Retinal pigment epithelial cell (primary cell): ENCODE data around the gene CYTL1.

Source experiments
- DNase-seq: peaks from one replicate; pipeline ENCODE4 v3.0.0-alpha.2; 2010; ENCODE audit warnings: low read depth
- H3K4me3 ChIP-seq: 2 replicates; pipeline ENCODE4 v1.5.1; 2011; ENCODE audit warnings: mild to moderate bottlenecking, low read length, control low read depth, moderate library complexity
- CTCF ChIP-seq: conservative IDR thresholded peaks from 2 replicates; pipeline ENCODE4 v1.5.1; 2011; ENCODE audit warnings: low read depth, low read length, control low read depth, inconsistent platforms

Gene CYTL1

DNA sequence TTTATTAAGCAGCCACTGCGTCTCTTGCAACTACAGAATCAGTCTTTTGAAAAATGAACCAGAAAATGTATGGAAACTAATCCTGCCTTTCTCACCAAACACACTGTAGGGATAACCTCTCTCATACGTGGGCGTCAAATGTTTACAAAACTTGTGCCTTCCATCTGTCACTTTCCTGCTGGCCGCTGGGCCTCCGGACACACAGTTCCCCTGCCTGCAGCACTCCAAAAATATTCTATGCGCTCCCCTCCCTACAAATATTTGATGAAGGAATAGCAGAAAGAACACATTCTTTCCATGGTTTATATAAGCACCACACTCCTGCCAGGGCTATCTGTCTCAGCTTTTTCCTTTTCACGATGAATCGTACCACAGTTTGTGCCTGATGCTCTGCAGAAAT, 14.9 kb upstream of the CYTL1 start:
- no peak for TF ChIP-seq CTCF
- no peak for DNase-seq
- no peak overlapping the region for H3K4me3 ChIP-seq

GRCh38 chr4:5033281-5033841, 14.1 kb upstream of the CYTL1 start:
- H3K4me3 ChIP-seq, result no peak overlapping the region
- no peak for TF ChIP-seq CTCF
- DNase-seq, result no peak

DNA sequence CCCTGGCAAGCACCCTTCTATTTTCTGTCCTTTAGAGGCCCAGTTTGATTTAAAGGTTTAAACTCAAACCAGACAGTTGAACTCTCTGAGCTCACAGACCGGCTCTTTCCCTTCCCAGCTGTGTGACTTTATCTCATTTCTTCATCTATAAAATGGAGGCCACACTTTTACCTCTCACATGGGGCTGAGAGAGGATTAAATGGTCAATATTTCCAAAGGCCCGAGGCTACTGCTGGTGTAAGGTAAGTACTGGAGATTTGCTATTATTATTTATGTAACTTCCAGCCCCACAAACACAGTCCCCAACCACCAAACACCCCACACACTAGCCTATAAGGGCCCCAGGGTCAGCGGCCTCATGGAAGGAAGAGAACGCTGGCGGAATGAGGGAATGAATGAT, 13.6 kb upstream of the CYTL1 start:
- no peak overlapping the region for H3K4me3 ChIP-seq
- DNase-seq, result no peak
- TF ChIP-seq CTCF, result no peak

DNA sequence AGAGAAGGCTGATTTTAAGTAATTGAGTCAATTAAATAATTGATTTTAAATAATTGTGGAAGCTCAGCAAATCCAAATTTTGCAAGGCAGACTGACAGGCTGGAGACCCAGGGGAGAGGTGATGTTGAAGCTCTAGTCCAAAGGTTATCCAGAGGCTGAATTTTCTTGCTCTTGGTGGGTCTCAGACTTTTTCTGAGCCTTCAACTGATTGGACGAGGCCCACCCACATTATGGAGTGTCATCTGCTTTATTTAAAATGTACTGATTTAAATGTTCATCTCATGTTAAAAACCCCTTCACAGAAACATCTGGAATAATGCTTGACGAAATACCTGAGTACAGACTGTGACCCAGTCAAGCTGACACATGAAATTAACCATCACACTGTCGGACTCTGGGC, 11.7 kb upstream of the CYTL1 start:
- no peak for TF ChIP-seq CTCF
- no peak for DNase-seq
- no peak overlapping the region for H3K4me3 ChIP-seq

GRCh38 chr4:5030221-5030620, 11.0 kb upstream of the CYTL1 start:
- no peak overlapping the region for H3K4me3 ChIP-seq
- TF ChIP-seq CTCF, result no peak
- no peak for DNase-seq

GRCh38 chr4:5029447-5029846, 10.2 kb upstream of the CYTL1 start:
- H3K4me3 ChIP-seq, result no peak overlapping the region
- DNase-seq, result no peak
- no peak for TF ChIP-seq CTCF

- no peak overlapping the region for H3K4me3 ChIP-seq
- no peak for DNase-seq
- TF ChIP-seq CTCF, result no peak
Observed at GRCh38 chr4:5028480-5028879, 9.2 kb upstream of the CYTL1 start.
